ENCODE data around the gene SLC9A9.

SLC9A9 gene

DNA sequence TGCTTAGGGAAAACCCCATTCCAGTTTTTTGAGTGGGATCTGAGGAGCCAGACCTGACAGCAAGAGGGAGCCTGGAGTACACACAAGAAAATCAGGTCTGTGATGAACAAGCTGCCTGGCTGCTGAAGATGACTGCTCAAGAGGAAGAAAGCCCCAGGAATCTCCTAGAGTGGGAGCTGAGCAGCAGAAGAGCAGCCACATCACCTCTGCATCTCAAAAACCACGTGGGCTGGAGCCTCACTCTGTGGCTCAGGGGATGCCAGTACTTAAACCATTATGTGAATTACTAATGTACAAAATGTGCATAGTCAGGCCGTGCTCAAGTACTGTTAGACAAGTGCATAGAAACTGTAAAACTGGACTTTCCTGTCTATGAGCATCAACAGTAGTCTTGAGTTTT lies 52.4 kb downstream of the SLC9A9 start:
- Histone ChIP-seq H4K20me1 (ENCODE audit: insufficient read depth, low read length) (no peaks in the 10 kb centered on the region), H3K36me3 (replicated peaks; ENCODE audit: insufficient read depth, low read length) (no peaks in the 10 kb centered on the region), H2AFZ (ENCODE audit: low read length) (no peak overlapping the region), H3K9ac (ENCODE audit: low read length) (no peak overlapping the region), H3K4me1 (ENCODE audit: low read length) (0 out of 2 replicates have a peak, but pooled peaks cover 7% of the 10 kb centered on the region), H3K27me3 (replicated peaks; ENCODE audit: insufficient read depth, low read length) (no peaks in the 10 kb centered on the region), H3K9me2 (replicated peaks; ENCODE audit: insufficient read depth, low read length) (no peaks in the 10 kb centered on the region), H3F3A (ENCODE audit: insufficient read depth, low read length) (no peaks in the 10 kb centered on the region), H3K79me2 (ENCODE audit: low read length) (no peaks in the 10 kb centered on the region), H3K4me3 (ENCODE audit: low read length) (no peak overlapping the region), H3K4me2 (ENCODE audit: low read depth, low read length) (no peak overlapping the region), H3K27ac (ENCODE audit: low read length) (no peak overlapping the region), H3K9me3 (replicated peaks; ENCODE audit: insufficient read depth, low read length) (no peaks in the 10 kb centered on the region)
- TF ChIP-seq EZH2phosphoT487 (IDR thresholded peaks at IDR 0.05; ENCODE audit: low read length) (no peak), EZH2 (optimal IDR thresholded peaks at IDR 0.05; ENCODE audit: low read depth, low read length) (no peak)
- TF ChIP-seq, protein P1, sequence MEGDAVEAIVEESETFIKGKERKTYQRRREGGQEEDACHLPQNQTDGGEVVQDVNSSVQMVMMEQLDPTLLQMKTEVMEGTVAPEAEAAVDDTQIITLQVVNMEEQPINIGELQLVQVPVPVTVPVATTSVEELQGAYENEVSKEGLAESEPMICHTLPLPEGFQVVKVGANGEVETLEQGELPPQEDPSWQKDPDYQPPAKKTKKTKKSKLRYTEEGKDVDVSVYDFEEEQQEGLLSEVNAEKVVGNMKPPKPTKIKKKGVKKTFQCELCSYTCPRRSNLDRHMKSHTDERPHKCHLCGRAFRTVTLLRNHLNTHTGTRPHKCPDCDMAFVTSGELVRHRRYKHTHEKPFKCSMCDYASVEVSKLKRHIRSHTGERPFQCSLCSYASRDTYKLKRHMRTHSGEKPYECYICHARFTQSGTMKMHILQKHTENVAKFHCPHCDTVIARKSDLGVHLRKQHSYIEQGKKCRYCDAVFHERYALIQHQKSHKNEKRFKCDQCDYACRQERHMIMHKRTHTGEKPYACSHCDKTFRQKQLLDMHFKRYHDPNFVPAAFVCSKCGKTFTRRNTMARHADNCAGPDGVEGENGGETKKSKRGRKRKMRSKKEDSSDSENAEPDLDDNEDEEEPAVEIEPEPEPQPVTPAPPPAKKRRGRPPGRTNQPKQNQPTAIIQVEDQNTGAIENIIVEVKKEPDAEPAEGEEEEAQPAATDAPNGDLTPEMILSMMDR (IDR thresholded peaks at IDR 0.05; ENCODE audit: low read length): no peak
- no peak for DNase-seq

DNA sequence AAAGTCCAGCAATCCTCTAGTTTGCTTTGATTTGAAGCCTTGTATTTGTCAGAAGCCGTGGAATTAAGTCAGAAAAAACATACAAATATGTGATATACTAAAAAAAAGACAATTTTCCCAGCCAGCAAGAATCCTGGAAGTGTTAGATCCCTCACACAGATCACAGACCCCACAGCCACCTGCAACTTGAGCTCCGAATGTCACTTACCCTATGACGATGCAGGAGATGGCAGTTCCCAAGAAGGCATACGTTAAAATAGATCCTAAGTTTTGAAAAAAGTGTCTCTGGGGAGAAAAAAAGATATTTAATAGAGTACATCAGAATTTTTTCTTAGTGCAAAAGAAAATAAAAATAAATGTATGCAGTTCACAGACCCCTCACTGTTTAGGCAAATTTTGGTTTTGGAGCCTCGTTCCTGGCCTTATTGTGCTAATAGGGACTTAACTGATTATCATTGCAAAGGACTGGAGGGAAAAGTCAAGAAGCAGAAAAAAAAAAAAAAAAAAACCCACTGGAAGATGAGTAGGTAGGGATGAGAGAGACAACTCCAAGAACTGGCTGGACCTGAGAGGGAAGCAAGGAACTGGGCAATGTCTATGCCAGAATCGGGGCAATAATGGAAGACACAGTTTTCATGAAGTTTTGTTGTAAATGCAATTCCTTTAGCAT lies 53.3 kb downstream of the SLC9A9 start:
- no peak overlapping the region for H3K4me2 ChIP-seq (ENCODE audit: low read depth, low read length)
- H3K4me1 ChIP-seq (ENCODE audit: low read length): 0 out of 2 replicates have a peak, but pooled peaks cover 7% of the 10 kb centered on the region
- H3K27ac ChIP-seq (ENCODE audit: low read length): no peak overlapping the region
- H3K79me2 ChIP-seq (ENCODE audit: low read length): no peaks in the 10 kb centered on the region
- no peaks in the 10 kb centered on the region for H3K9me3 ChIP-seq (replicated peaks; ENCODE audit: insufficient read depth, low read length)
- H3K9ac ChIP-seq (ENCODE audit: low read length): no peak overlapping the region
- DNase-seq: no peak
- H2AFZ ChIP-seq (ENCODE audit: low read length): no peak overlapping the region
- no peak overlapping the region for H3K4me3 ChIP-seq (ENCODE audit: low read length)
- no peaks in the 10 kb centered on the region for H3K9me2 ChIP-seq (replicated peaks; ENCODE audit: insufficient read depth, low read length)
- TF ChIP-seq, protein P1 (IDR thresholded peaks at IDR 0.05; ENCODE audit: low read length): no peak
- TF ChIP-seq EZH2phosphoT487 (IDR thresholded peaks at IDR 0.05; ENCODE audit: low read length): no peak
- TF ChIP-seq EZH2 (optimal IDR thresholded peaks at IDR 0.05; ENCODE audit: low read depth, low read length): no peak
- H3K36me3 ChIP-seq (replicated peaks; ENCODE audit: insufficient read depth, low read length): no peaks in the 10 kb centered on the region
- H4K20me1 ChIP-seq (ENCODE audit: insufficient read depth, low read length): no peaks in the 10 kb centered on the region
- no peaks in the 10 kb centered on the region for H3K27me3 ChIP-seq (replicated peaks; ENCODE audit: insufficient read depth, low read length)
- no peaks in the 10 kb centered on the region for H3F3A ChIP-seq (ENCODE audit: insufficient read depth, low read length)

DNA sequence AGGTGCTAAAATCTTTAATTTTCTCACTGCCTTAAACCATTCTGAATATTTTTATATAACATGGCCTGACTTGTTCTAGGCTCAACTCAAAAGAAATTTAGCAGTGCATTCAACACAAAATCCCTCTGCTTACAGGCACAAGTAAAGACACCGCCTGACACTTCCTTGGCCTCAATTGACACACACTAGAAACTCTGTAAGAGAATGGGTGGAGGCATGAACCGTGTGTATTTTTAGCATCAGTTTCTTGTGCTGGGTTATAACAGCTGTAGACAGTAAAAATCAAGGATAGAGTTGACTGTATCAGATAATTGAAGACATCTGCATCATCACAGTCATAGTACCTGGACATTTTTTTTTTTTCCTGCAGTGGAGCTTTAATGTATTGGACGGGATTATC lies 54.3 kb downstream of the SLC9A9 start:
- H3K79me2 ChIP-seq (ENCODE audit: low read length): no peaks in the 10 kb centered on the region
- H3K9ac ChIP-seq (ENCODE audit: low read length): no peak overlapping the region
- peak; percentile 27 for DNase-seq
- no peak overlapping the region for H2AFZ ChIP-seq (ENCODE audit: low read length)
- no peak overlapping the region for H3K4me3 ChIP-seq (ENCODE audit: low read length)
- H3K4me1 ChIP-seq (ENCODE audit: low read length): 0 out of 2 replicates have a peak, but pooled peaks cover 7% of the 10 kb centered on the region
- no peaks in the 10 kb centered on the region for H4K20me1 ChIP-seq (ENCODE audit: insufficient read depth, low read length)
- no peaks in the 10 kb centered on the region for H3K36me3 ChIP-seq (replicated peaks; ENCODE audit: insufficient read depth, low read length)
- H3K27me3 ChIP-seq (replicated peaks; ENCODE audit: insufficient read depth, low read length): no peaks in the 10 kb centered on the region
- H3F3A ChIP-seq (ENCODE audit: insufficient read depth, low read length): no peaks in the 10 kb centered on the region
- no peak overlapping the region for H3K27ac ChIP-seq (ENCODE audit: low read length)
- TF ChIP-seq EZH2 (optimal IDR thresholded peaks at IDR 0.05; ENCODE audit: low read depth, low read length) (no peak), EZH2phosphoT487 (IDR thresholded peaks at IDR 0.05; ENCODE audit: low read length) (no peak)
- TF ChIP-seq, protein P1 (IDR thresholded peaks at IDR 0.05; ENCODE audit: low read length): no peak
- no peaks in the 10 kb centered on the region for H3K9me3 ChIP-seq (replicated peaks; ENCODE audit: insufficient read depth, low read length)
- no peak overlapping the region for H3K4me2 ChIP-seq (ENCODE audit: low read depth, low read length)
- no peaks in the 10 kb centered on the region for H3K9me2 ChIP-seq (replicated peaks; ENCODE audit: insufficient read depth, low read length)
